H1 (cell line): Measurements from ENCODE around the gene ACSM3. TPM values are rescaled to one million over a fixed set of nuclear protein-coding genes. Genes with fewer than 3 reads are reported as not detected.

Source experiments
- CTCF ChIA-PET: fragments of 300-600 bp; sonication (Branson Sonifier 250); formaldehyde crosslinking; loops from one replicate; lab custom pipeline; 2021; ENCODE audit not compliant: partially characterized antibody; lab: Charles Lee
- POLR2A ChIA-PET: fragments of 300-600 bp; sonication (Branson Sonifier 250); formaldehyde crosslinking; loops from one replicate; lab custom pipeline; 2021; ENCODE audit warnings: inconsistent platforms; ENCODE audit not compliant: partially characterized antibody; lab: Charles Lee
- DNase-seq, 2 experiments: peaks; one replicate each; pipeline versions ENCODE4 v3.0.0 to v3.0.0-alpha.2; 2010 to 2022; ENCODE audit warnings: low spot score in 2 of 2, low read depth in 1 of 2, mixed read lengths in 1 of 2
- FAIRE-seq: peaks from 2 replicates; lab custom pipeline; 2011; peaks lifted over from hg19 to GRCh38; lab: Jason Lieb, UNC
- H2AFZ ChIP-seq: 2 replicates; pipeline ENCODE4 v1.8.1; 2012; ENCODE audit warnings: low read length, inconsistent platforms
- H2AK5ac ChIP-seq: 2 replicates; pipeline ENCODE4 v1.6.1; 2013; ENCODE audit warnings: low read depth, low read length
- H2BK120ac ChIP-seq: replicated peaks from 2 replicates; pipeline ENCODE3; 2013; ENCODE audit warnings: low read depth, low read length, inconsistent platforms
- H2BK12ac ChIP-seq: 2 replicates; pipeline ENCODE4 v1.6.1; 2013; ENCODE audit warnings: low read depth, low read length
- H2BK15ac ChIP-seq: 2 replicates; pipeline ENCODE4 v1.6.1; 2013; ENCODE audit warnings: low read length
- H2BK20ac ChIP-seq: 2 replicates; pipeline ENCODE4 v1.6.1; 2013; ENCODE audit warnings: low read length
- H2BK5ac ChIP-seq: 2 replicates; pipeline ENCODE4 v1.6.1; 2013; ENCODE audit warnings: low read depth, low read length
- H3K14ac ChIP-seq: 2 replicates; pipeline ENCODE4 v1.6.1; 2013; ENCODE audit warnings: inconsistent platforms; ENCODE audit not compliant: insufficient read length
- H3K18ac ChIP-seq: 2 replicates; pipeline ENCODE4 v1.6.1; 2013; ENCODE audit warnings: low read length; ENCODE audit errors: extremely low read depth
- H3K23ac ChIP-seq: 2 replicates; pipeline ENCODE4 v1.6.1; 2013; ENCODE audit warnings: inconsistent platforms; ENCODE audit not compliant: insufficient read length
- H3K23me2 ChIP-seq: 2 replicates; pipeline ENCODE4 v1.6.1; 2013; ENCODE audit warnings: low read depth, low read length
- H3K27ac ChIP-seq: 2 replicates; pipeline ENCODE4 v1.6.1; 2011; ENCODE audit warnings: low read depth, low read length, inconsistent platforms
- H3K27me3 ChIP-seq, 4 experiments: replicated peaks in 1 of 4; 1 replicate in 1 of 4; 2 replicates in 3 of 4; pipeline versions ENCODE4 v1.6.1 to v1.8.1; 2011 to 2013; ENCODE audit warnings: low read length in 3 of 4, mild to moderate bottlenecking in 3 of 4, inconsistent platforms in 2 of 4, mixed read lengths in 2 of 4, moderate library complexity in 1 of 4; ENCODE audit not compliant: control insufficient read depth in 3 of 4, insufficient read depth in 3 of 4; ENCODE audit errors: extremely low read depth in 1 of 4
- H3K36me3 ChIP-seq, 4 experiments: 2 replicates each; pipeline versions ENCODE4 v1.6.1 to v1.8.1; 2011 to 2013; ENCODE audit warnings: mild to moderate bottlenecking in 4 of 4, low read length in 3 of 4, moderate library complexity in 2 of 4, control low read depth in 1 of 4, inconsistent platforms in 1 of 4; ENCODE audit not compliant: insufficient read depth in 4 of 4, control insufficient read depth in 2 of 4
- H3K4ac ChIP-seq: replicated peaks from 2 replicates; pipeline ENCODE3; 2013; ENCODE audit warnings: low read length, low read depth, mixed read lengths, inconsistent platforms; ENCODE audit not compliant: insufficient read length
- H3K4me1 ChIP-seq, 4 experiments: replicated peaks in 1 of 4; 1 replicate in 1 of 4; 2 replicates in 3 of 4; pipeline versions ENCODE4 v1.6.1 to v1.8.1; 2011 to 2013; ENCODE audit warnings: low read length in 3 of 4, inconsistent platforms in 2 of 4, mixed read lengths in 1 of 4; ENCODE audit not compliant: insufficient read depth in 4 of 4, control insufficient read depth in 3 of 4
- H3K4me2 ChIP-seq, 2 experiments: 2 replicates each; pipeline versions ENCODE4 v1.6.1 to v1.8.1; 2011 to 2013; ENCODE audit warnings: low read depth in 2 of 2, low read length in 2 of 2, control low read depth in 1 of 2, inconsistent platforms in 1 of 2, mild to moderate bottlenecking in 1 of 2; ENCODE audit not compliant: insufficient read depth in 1 of 2
- H3K4me3 ChIP-seq, 4 experiments: fragments of 200-600, 300-600 bp in 1 of 4; sonication (generic), shearing (Covaris generic), sonication (Bioruptor Twin) in 1 of 4; 2 replicates each; pipeline versions ENCODE4 v1.5.1 to v1.8.1; 2011 to 2016; ENCODE audit warnings: low read length in 4 of 4, low read depth in 3 of 4, control low read depth in 2 of 4, inconsistent platforms in 2 of 4, mild to moderate bottlenecking in 2 of 4, mixed read lengths in 1 of 4, moderate library complexity in 1 of 4; ENCODE audit not compliant: insufficient read depth in 2 of 4; ENCODE audit errors: extremely low read depth in 1 of 4
- H3K56ac ChIP-seq: replicated peaks from 2 replicates; pipeline ENCODE3; 2013; ENCODE audit warnings: low read depth, mild to moderate bottlenecking, mixed read lengths, low read length, inconsistent platforms; ENCODE audit not compliant: insufficient read length
- H3K79me1 ChIP-seq: 2 replicates; pipeline ENCODE4 v1.6.1; 2013; ENCODE audit warnings: low read depth, low read length, control low read depth
- H3K79me2 ChIP-seq, 2 experiments: 2 replicates each; pipeline versions ENCODE4 v1.6.1 to v1.8.1; 2012 to 2013; ENCODE audit warnings: low read length in 2 of 2, mild to moderate bottlenecking in 2 of 2, inconsistent platforms in 1 of 2; ENCODE audit not compliant: insufficient read depth in 2 of 2, control insufficient read depth in 1 of 2
- H3K9ac ChIP-seq, 4 experiments: replicated peaks in 1 of 4; 1 replicate in 1 of 4; 2 replicates in 3 of 4; pipeline versions ENCODE4 v1.6.1 to v1.8.1; 2011 to 2013; ENCODE audit warnings: low read depth in 3 of 4, low read length in 3 of 4, control low read depth in 2 of 4, mild to moderate bottlenecking in 2 of 4, moderate library complexity in 2 of 4, inconsistent platforms in 1 of 4; ENCODE audit errors: extremely low read depth in 1 of 4
- H3K9me3 ChIP-seq, 2 experiments: 2 replicates each; pipeline versions ENCODE4 v1.6.1 to v1.8.1; 2012 to 2013; ENCODE audit warnings: mild to moderate bottlenecking in 2 of 2, moderate library complexity in 2 of 2, control low read depth in 1 of 2, inconsistent platforms in 1 of 2, low read depth in 1 of 2, low read length in 1 of 2, mixed read lengths in 1 of 2; ENCODE audit not compliant: insufficient read depth in 2 of 2
- H4K20me1 ChIP-seq, 2 experiments: replicated peaks in 1 of 2; 2 replicates each; pipeline versions ENCODE3 to v1.8.1; 2011 to 2013; ENCODE audit warnings: inconsistent platforms in 2 of 2, low read length in 2 of 2, mild to moderate bottlenecking in 1 of 2; ENCODE audit not compliant: insufficient read depth in 2 of 2, control insufficient read depth in 1 of 2
- H4K5ac ChIP-seq: 2 replicates; pipeline ENCODE4 v1.6.1; 2013; ENCODE audit warnings: low read length, low read depth, mixed read lengths, inconsistent platforms; ENCODE audit not compliant: insufficient read length
- H4K8ac ChIP-seq: 2 replicates; pipeline ENCODE4 v1.8.0; 2013; ENCODE audit warnings: mild to moderate bottlenecking, moderate library complexity, low read length, inconsistent platforms; ENCODE audit not compliant: insufficient read depth; ENCODE audit errors: extremely low read depth
- H4K91ac ChIP-seq: replicated peaks from 2 replicates; pipeline ENCODE3; 2013; ENCODE audit warnings: low read length, mixed read lengths, inconsistent platforms; ENCODE audit not compliant: insufficient read length
- EP300 ChIP-seq, 2 experiments: IDR thresholded peaks; 1 replicate in 1 of 2; 2 replicates in 1 of 2; pipeline ENCODE4 v1.6.1; 2011 to 2012; ENCODE audit warnings: low read depth in 2 of 2, low read length in 2 of 2, mild to moderate bottlenecking in 2 of 2, borderline replicate concordance in 1 of 2, inconsistent platforms in 1 of 2, moderate library complexity in 1 of 2
- EZH2 ChIP-seq: fragments of 200-600 bp; sonication (generic); IDR thresholded peaks from 2 replicates; pipeline ENCODE4 v1.7.1; 2012; ENCODE audit warnings: low read depth, mild to moderate bottlenecking, moderate library complexity, low read length, inconsistent platforms; ENCODE audit not compliant: severe bottlenecking
- MAFK ChIP-seq: IDR thresholded peaks from 2 replicates; pipeline ENCODE4 v1.6.1; 2012; ENCODE audit warnings: low read depth, mild to moderate bottlenecking, improper control_type of control experiment, low read length
- POLR2AphosphoS5 ChIP-seq: IDR thresholded peaks from 2 replicates; pipeline ENCODE4 v1.6.1; 2011; ENCODE audit warnings: low read depth, low read length
- TAF1 ChIP-seq: IDR thresholded peaks from 2 replicates; pipeline ENCODE4 v1.6.1; 2011; ENCODE audit warnings: mild to moderate bottlenecking, low read depth, low read length
- ZNF274 ChIP-seq: IDR thresholded peaks from 2 replicates; pipeline ENCODE4 v1.7.0; 2012; ENCODE audit warnings: low read length, borderline replicate concordance; ENCODE audit errors: extremely low read depth
- WGBS, 2 experiments: shearing (Covaris generic) in 1 of 2; methylation state at CpG; one replicate each; pipeline versions ENCODE4 v1.1.6 to v1.1.7; 2013 to 2015; ENCODE audit warnings: low lambda C conversion rate in 2 of 2, mixed read lengths in 2 of 2, inconsistent platforms in 1 of 2, low coverage in 1 of 2, missing lambda C conversion rate in 1 of 2; ENCODE audit not compliant: insufficient replicate concordance in 2 of 2, insufficient coverage in 1 of 2, insufficient read length in 1 of 2; ENCODE audit errors: extremely low coverage in 1 of 2, missing lambda C conversion rate in 1 of 2; 5-methylcytosine and 5-hydroxymethylcytosine counted together
- polyA plus RNA-seq, 7 experiments: library from polyadenylated mRNA; depleted of rRNA in 3 of 7; stranded (reverse) in 5 of 7; unstranded in 2 of 7; fragments of >200 nt in 5 of 7; fragments of 200-250 nt in 2 of 7; gene quantifications; 1 replicate in 5 of 7; 2 replicates in 1 of 7; 4 replicates in 1 of 7; pipeline versions ENCODE4 v1.2.1 to v1.2.3, GENCODE V29; 2011 to 2013; ENCODE audit warnings: missing spikeins in 2 of 7, mixed read lengths in 2 of 7
- total RNA-seq: library from RNA; stranded (reverse); fragmentation: NEBNext Ultra II Directional; extraction: Animal tissue kit (Norgen Biotek cat#: 25700); gene quantifications from 2 replicates; pipeline ENCODE4 v1.2.1, GENCODE V29; 2021
- TF ChIP-seq, protein P1 (sequence below): IDR thresholded peaks from 2 replicates; pipeline ENCODE4 v1.6.1; 2011; ENCODE audit warnings: low read depth, mild to moderate bottlenecking, low read length; ENCODE audit not compliant: insufficient read depth
- TF ChIP-seq, protein P2 (sequence below): IDR thresholded peaks from 2 replicates; pipeline ENCODE4 v1.6.1; 2011; ENCODE audit warnings: low read length, improper control_type of control experiment

The ACSM3 gene
- total and polyA plus RNA-seq, 2 of the 8 experiments (the other 6 are each of a cell fraction or from before 2014, with no cell fraction given), result 5.7 to 6.2 TPM

DNA sequence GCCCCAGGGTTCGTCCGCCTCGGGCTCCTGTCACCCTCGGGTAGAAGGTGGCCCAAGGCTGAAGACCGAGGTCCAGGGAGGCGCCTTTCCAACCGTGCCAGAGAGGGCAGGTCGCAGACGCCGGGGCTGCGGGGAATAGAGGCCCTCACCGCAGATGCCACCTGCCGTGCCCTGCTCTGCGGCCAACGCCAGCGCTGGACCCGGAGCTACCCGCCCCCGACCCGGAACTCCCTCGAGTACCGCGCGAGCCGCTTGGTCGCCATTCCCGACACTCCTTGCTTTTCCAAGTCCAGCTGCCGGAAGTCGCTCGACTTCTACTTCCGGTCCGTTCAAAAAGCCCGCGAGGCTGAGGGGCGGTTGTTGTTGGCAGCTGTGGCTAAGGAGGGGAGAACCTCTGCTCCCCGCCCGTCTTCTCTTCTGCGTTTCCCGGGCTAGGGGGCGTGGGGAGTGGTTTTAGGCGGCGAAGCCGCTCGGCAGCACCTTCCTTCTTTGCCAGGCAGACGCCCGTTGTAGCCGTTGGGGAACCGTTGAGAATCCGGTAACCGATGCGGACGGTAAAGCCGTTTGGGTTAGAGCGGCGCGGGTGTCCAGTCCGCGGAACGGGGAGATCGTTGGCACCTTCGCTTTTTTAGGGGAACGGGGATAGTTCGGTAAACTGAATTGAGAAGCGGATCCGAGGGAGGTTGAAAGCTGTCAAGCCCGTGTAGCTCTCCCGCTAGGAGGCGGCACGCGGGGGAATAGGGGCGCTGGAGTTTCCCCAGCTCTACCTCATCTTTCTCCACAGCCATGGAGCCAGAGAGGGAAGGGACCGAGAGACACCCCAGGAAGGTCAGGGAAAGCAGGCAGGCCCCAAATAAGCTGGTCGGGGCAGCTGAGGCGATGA, 42.6 kb downstream of the ACSM3 start, which contains the start of the genes ERI2 and REXO5:
Gene ERI2, minus strand, starts transcription at position 305 of the 883 bp plus-strand sequence. Its CDS starts 42 bp downstream, at position 263.
Gene REXO5, plus strand, starts transcription at position 360 of the 883 bp plus-strand sequence. Its CDS starts 427 bp downstream, at position 787.
- H4K91ac ChIP-seq, result peak within 1 kb of the TSS; percentile 52
- no peak within 1 kb of the TSS for H3K23ac ChIP-seq
- no peaks in the 10 kb centered on the region for H3K27me3 ChIP-seq
- H2AFZ ChIP-seq, result peak within 1 kb of the TSS; percentile 52; the same call in 1 of the 2 replicates
- peak within 1 kb of the TSS; percentile 71 to 91 (median 80) for H3K4me3 ChIP-seq
- H3K79me2 ChIP-seq, result no peaks in the 10 kb centered on the region
- H2BK12ac ChIP-seq, result 0 out of 2 replicates have a peak within 1 kb of the TSS, but pooled peaks have one; percentile 72
- H3K9me3 ChIP-seq, result no peaks in the 10 kb centered on the region
- H3K79me1 ChIP-seq, result no peaks in the 10 kb centered on the region
- FAIRE-seq (no peak), DNase-seq (peak; percentile 72 to 93)
- 0 out of 7 replicates have a peak, but pooled peaks cover 0 to 3% (median 0%) of the 10 kb centered on the region in 4 experiments for H3K4me1 ChIP-seq
- H2BK15ac ChIP-seq, result peak within 1 kb of the TSS; percentile 67; the same call in 1 of the 2 replicates
- H3K36me3 ChIP-seq, result no peaks in the 10 kb centered on the region; a peak in 1 of 8 replicates
- H3K23me2 ChIP-seq, result peaks cover 5% of the 10 kb centered on the region
- peak within 1 kb of the TSS; percentile 76 for H3K18ac ChIP-seq
- H3K4ac ChIP-seq, result peak within 1 kb of the TSS; percentile 85
- H3K27ac ChIP-seq, result peak within 1 kb of the TSS; percentile 72
- no peak within 1 kb of the TSS for H2AK5ac ChIP-seq
- H2BK20ac ChIP-seq, result no peak within 1 kb of the TSS
- H2BK5ac ChIP-seq, result peak within 1 kb of the TSS; percentile 69
- no peaks in the 10 kb centered on the region for H4K20me1 ChIP-seq
- peak within 1 kb of the TSS; percentile 93 for H4K8ac ChIP-seq
- 1% methylated on average over 62 of the region's 74 CpGs; no CpG with 5 or more reads in 1 of the 2 experiments for WGBS, 2 experiments
- no peak within 1 kb of the TSS for H3K14ac ChIP-seq
- POLR2A ChIA-PET, result interaction anchor here (0.6 to 1.6 kb wide), 12 partner anchors 9 to 277 kb away, joined by 3 to 10 read pairs (median 3); partner anchors contain the start of genes DCUN1D3 and LYRM1
- H2BK120ac ChIP-seq, result no peak within 1 kb of the TSS
- H4K5ac ChIP-seq, result peak within 1 kb of the TSS; percentile 78
- CTCF ChIA-PET, result interaction anchor here (0.6 to 1.3 kb wide), 5 partner anchors 14 to 1245 kb away, joined by 3 to 6 read pairs (median 4); no protein-coding TSS in a partner anchor
- H3K56ac ChIP-seq, result peak within 1 kb of the TSS; percentile 77
- peak within 1 kb of the TSS; percentile 79 to 91 (median 84) for H3K9ac ChIP-seq
- H3K4me2 ChIP-seq, result peak within 1 kb of the TSS; percentile 67 to 91
- TF ChIP-seq EP300 (IDR thresholded peaks at IDR 0.05; ENCODE audit: borderline replicate concordance in 1 of 2, low read depth in 2 of 2, low read length in 2 of 2) (no peak), EZH2 (no peak), TAF1 (peak; percentile 93), MAFK (no peak), POLR2AphosphoS5 (peak; percentile 73), ZNF274 (no peak)
- TF ChIP-seq, protein P1, sequence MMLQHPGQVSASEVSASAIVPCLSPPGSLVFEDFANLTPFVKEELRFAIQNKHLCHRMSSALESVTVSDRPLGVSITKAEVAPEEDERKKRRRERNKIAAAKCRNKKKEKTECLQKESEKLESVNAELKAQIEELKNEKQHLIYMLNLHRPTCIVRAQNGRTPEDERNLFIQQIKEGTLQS, result no peak
- TF ChIP-seq, protein P2, sequence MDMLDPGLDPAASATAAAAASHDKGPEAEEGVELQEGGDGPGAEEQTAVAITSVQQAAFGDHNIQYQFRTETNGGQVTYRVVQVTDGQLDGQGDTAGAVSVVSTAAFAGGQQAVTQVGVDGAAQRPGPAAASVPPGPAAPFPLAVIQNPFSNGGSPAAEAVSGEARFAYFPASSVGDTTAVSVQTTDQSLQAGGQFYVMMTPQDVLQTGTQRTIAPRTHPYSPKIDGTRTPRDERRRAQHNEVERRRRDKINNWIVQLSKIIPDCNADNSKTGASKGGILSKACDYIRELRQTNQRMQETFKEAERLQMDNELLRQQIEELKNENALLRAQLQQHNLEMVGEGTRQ, result no peak
